Mucosa of rectum (tissue), 2 donors: Measurements from ENCODE around the gene SLC14A1.

Source experiments
- H3K27ac ChIP-seq, 2 donors: one replicate each; pipeline ENCODE4 v1.7.0; 2013; ENCODE audit warnings: inconsistent platforms in 2 of 2, low read depth in 2 of 2, low read length in 2 of 2
- H3K27me3 ChIP-seq, 2 donors: one replicate each; pipeline ENCODE4 v1.7.0; 2013; ENCODE audit warnings: low read length in 2 of 2; ENCODE audit not compliant: control insufficient read depth in 2 of 2, insufficient read depth in 2 of 2
- H3K36me3 ChIP-seq, 2 donors: one replicate each; pipeline ENCODE4 v1.7.0; 2013; ENCODE audit warnings: low read length in 2 of 2; ENCODE audit not compliant: control insufficient read depth in 2 of 2, insufficient read depth in 2 of 2
- H3K4me1 ChIP-seq, 2 donors: one replicate each; pipeline ENCODE4 v1.7.0; 2013; ENCODE audit warnings: low read length in 2 of 2, mild to moderate bottlenecking in 1 of 2; ENCODE audit not compliant: control insufficient read depth in 2 of 2, insufficient read depth in 2 of 2
- H3K4me3 ChIP-seq, 2 donors: one replicate each; pipeline ENCODE4 v1.7.0; 2013; ENCODE audit warnings: low read length in 2 of 2
- H3K9ac ChIP-seq, 2 donors: one replicate each; pipeline ENCODE4 v1.7.0; 2013; ENCODE audit warnings: low read length in 2 of 2, low read depth in 1 of 2, mild to moderate bottlenecking in 1 of 2
- H3K9me3 ChIP-seq, 2 donors: one replicate each; pipeline ENCODE4 v1.7.0; 2013; ENCODE audit warnings: low read length in 2 of 2; ENCODE audit not compliant: control insufficient read depth in 2 of 2
- donor health status: healthy.
- donor health status: Normal muscosa, but diverticular disease.

SLC14A1 gene

DNA sequence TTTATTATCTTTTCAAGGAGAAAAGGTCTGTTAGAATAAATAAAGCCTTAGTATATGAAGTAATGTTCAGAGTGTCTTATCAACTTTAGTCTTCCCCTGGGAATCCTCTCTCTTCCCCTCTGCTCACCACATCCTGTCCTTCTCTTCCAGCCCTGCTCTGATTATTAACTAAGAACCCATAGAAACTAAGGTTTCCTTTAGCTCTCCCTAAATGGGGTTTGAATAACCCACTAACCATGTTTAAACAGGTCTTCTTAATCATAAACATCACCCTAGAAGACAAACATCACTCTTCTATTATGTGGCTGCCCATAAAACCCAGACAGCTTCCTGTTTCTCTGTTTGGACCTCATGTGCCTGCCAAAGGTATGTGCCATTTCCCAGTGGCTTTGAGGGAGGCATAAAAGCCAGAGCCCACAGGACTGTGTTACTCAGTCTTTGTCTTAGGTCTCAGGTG lies 50.1 kb downstream of the SLC14A1 start:
- H3K9me3 ChIP-seq = no peaks in the 10 kb centered on the region
- H3K27me3 ChIP-seq = peaks cover 0 to 3% of the 10 kb centered on the region in 2 donors
- H3K4me1 ChIP-seq = no peaks in the 10 kb centered on the region
- H3K4me3 ChIP-seq = no peak overlapping the region
- no peak overlapping the region for H3K27ac ChIP-seq
- H3K9ac ChIP-seq = no peak overlapping the region
- no peaks in the 10 kb centered on the region for H3K36me3 ChIP-seq

DNA sequence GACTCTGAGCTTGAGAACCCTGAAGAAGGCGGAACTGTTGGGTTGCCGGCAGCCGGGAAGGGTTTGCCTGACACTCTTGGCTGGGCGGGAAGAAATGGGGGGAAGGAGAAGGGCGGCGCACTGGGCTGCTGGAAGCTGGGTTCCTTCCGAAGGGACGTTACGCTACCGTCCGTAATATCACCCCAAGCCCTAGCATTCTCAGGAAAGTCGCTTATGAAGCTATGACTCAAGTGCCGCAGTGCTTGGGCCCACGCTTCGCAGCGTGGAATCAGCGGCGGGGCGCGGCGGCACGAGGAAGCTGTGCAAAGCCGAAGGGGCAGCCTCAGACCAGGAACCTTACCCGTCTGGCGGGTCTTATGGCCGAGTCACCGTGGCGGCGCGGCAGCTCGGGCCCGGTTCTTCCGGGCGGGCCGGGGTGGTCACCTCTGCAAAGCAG lies 51.3 kb downstream of the SLC14A1 start:
- H3K9ac ChIP-seq = peak overlapping the region; percentile 53 to 70
- peak overlapping the region; percentile 58 to 65 for H3K27ac ChIP-seq
- H3K36me3 ChIP-seq = no peaks in the 10 kb centered on the region
- H3K4me3 ChIP-seq = peak overlapping the region; percentile 65 to 72
- H3K9me3 ChIP-seq = no peaks in the 10 kb centered on the region
- no peaks in the 10 kb centered on the region for H3K4me1 ChIP-seq
- no peaks in the 10 kb centered on the region for H3K27me3 ChIP-seq

DNA sequence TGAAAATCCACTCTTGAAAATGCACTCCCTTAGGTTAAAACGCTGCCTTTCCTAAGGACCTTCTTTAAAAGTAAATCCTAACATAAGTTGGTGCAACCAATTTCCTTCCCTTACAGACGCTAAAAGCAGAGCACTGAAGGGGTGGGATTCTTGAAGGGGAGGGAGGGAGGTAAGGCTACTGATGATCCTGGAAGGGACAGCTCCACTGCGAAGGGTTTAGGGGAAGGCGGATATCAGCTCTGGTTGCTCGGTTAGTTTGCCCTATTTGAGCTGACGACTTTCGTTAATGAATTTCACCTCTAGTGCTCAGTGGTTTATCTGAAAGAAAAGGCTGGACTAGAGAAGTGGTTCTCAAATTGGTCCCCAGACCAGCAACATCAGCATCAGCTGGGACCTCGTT lies 51.8 kb downstream of the SLC14A1 start:
- H3K9ac ChIP-seq = peak overlapping the region; percentile 53 to 70
- no peaks in the 10 kb centered on the region for H3K27me3 ChIP-seq
- H3K4me1 ChIP-seq = no peaks in the 10 kb centered on the region
- H3K4me3 ChIP-seq = peak overlapping the region; percentile 65 to 72
- H3K9me3 ChIP-seq = no peaks in the 10 kb centered on the region
- H3K36me3 ChIP-seq = no peaks in the 10 kb centered on the region
- H3K27ac ChIP-seq = peak overlapping the region in 1 of 2 donors; percentile 58

DNA sequence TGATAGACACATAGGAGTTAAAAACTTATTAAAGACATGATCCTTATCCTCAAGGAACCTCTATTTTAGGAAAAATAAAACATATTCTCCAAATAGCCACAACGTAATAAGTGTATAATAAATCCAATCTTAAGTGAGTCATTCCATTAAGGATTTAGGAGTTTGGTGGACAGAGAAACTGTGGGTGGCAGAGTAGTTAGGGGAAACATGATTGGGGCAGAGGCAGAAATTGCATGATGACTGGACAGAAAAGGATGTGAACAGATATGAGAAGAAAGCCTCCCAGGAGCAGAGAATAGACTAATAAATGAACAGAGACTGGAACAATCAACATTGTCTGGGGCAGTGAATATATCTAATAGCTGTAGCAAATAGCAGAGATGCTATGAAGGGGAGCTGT lies 53.4 kb downstream of the SLC14A1 start:
- no peaks in the 10 kb centered on the region for H3K4me1 ChIP-seq

DNA sequence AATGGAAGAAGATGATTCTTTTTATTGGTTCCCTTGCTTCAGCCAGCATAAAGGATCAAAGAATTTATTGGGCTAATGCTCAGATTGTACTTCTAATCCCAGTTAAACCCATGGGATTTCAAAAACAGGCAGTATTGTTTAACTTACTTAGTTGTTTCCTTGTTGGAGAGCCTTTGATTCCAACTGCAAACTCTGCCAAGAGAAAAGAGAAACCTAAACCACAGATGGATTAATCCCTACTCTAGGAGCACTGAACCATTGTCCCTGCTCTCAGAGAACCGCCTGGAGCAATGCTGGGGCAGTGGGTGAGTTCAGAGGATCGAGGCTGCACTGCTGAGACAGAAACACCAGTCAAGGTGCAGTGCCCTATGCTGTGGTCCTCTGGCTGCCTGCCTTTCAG lies 56.6 kb downstream of the SLC14A1 start:
- Histone ChIP-seq H3K27me3 (no peaks in the 10 kb centered on the region), H3K4me3 (no peak overlapping the region), H3K36me3 (no peaks in the 10 kb centered on the region), H3K9ac (no peak overlapping the region), H3K9me3 (no peaks in the 10 kb centered on the region), H3K27ac (no peak overlapping the region), H3K4me1 (peaks cover 0 to 3% of the 10 kb centered on the region in 2 donors)

More for the DNA sequence above, 53.4 kb downstream of the SLC14A1 start:
- H3K4me3 ChIP-seq = no peak overlapping the region
- H3K27ac ChIP-seq = no peak overlapping the region
- no peaks in the 10 kb centered on the region for H3K36me3 ChIP-seq
- H3K9me3 ChIP-seq = no peaks in the 10 kb centered on the region
- H3K27me3 ChIP-seq = no peaks in the 10 kb centered on the region
- no peak overlapping the region for H3K9ac ChIP-seq

DNA sequence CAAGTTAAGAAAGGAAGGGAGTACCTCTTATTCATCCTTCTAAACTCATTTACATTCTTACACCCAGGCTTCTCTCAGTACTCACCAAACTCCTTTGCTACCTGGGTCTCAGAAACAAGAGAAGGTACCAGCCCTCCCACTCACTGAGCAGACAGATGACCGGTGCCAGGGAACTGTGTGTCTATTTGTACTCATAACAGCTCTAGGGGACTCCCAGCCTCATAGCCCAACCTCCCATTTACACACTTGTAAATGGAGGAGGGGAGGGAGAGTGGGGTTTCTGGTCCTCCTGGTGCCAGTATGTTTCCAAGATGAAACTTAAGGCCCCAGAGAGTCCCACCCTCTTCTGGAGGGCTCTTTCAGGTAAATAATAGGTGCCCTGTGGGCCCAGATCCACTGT lies 58.7 kb downstream of the SLC14A1 start:
- Histone ChIP-seq H3K9ac (no peak overlapping the region), H3K36me3 (no peaks in the 10 kb centered on the region), H3K27me3 (no peaks in the 10 kb centered on the region), H3K27ac (no peak overlapping the region), H3K9me3 (no peaks in the 10 kb centered on the region), H3K4me3 (no peak overlapping the region), H3K4me1 (peaks cover 0 to 4% of the 10 kb centered on the region in 2 donors)

DNA sequence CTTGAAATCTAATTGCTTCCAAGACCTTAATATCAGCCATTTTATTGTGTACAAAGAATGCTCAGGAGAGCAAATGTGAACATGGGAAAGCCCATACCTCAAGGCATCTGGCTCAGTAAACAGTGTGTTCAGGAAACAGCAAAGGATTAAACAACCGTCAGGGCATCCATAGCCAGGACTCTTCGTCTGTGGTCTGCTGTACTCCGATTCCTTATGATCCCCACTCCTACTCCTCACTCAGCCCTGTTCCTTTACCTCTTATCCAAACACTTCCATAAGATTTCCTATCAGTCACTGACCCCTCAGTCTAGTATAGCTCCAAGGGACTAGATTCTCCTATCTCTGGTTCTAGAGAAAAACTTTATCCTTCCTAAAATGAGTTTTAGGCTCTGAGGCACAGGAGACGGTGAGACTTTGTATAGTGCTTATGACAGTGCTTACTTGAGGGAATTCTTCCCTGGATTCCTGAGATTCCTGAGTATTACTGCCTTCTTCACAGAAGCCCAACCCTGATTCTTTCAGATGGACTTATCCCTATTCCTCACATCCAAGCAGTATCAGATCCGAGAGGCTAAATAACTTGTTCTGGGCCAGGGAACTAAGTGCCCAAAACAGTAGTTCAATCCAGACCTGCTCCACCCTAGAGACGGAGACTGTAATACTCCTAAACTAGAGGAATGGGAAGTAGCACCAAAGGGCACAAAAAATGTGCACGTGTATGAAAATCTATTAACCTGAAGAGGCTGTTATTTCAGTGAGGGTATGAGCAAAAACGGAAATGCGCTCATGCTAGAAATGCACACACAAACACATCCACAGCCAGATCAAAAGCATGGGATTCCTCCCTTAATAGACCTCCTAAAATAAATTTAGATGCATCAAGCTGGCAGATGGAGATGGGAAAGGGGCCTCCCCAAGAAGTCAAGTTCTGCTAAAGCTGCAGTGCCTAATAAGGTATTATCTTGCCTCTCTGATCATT lies 59.4 kb downstream of the SLC14A1 start:
- Histone ChIP-seq H3K4me1 (peaks cover 0 to 4% of the 10 kb centered on the region in 2 donors), H3K36me3 (no peaks in the 10 kb centered on the region), H3K4me3 (no peak overlapping the region), H3K9ac (no peak overlapping the region), H3K27me3 (no peaks in the 10 kb centered on the region), H3K9me3 (no peaks in the 10 kb centered on the region), H3K27ac (no peak overlapping the region)

DNA sequence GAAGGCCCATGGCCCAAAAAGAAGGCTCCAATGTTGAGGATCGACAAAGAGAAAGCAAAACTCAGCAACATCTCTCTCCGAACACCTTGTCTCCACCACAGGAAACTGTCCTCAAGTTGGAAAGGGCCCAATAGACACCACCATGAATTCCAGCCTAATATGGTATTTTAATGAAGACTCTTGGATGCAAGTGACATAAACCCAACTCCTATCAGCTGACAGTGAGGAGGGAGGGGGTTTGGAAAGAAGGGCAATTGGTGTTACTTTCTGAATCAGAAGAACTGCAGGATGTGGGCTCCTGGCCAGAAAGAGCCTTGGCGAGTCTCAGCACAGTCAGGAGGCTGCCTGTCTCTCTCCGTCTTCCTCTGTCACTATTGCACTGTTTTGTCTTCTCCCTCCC lies 61.2 kb downstream of the SLC14A1 start:
- no peak overlapping the region for H3K9ac ChIP-seq
- no peak overlapping the region for H3K4me3 ChIP-seq
- H3K27me3 ChIP-seq = no peaks in the 10 kb centered on the region
- no peak overlapping the region for H3K27ac ChIP-seq
- H3K36me3 ChIP-seq = no peaks in the 10 kb centered on the region
- peaks cover 0 to 4% of the 10 kb centered on the region in 2 donors for H3K4me1 ChIP-seq
- H3K9me3 ChIP-seq = no peaks in the 10 kb centered on the region

DNA sequence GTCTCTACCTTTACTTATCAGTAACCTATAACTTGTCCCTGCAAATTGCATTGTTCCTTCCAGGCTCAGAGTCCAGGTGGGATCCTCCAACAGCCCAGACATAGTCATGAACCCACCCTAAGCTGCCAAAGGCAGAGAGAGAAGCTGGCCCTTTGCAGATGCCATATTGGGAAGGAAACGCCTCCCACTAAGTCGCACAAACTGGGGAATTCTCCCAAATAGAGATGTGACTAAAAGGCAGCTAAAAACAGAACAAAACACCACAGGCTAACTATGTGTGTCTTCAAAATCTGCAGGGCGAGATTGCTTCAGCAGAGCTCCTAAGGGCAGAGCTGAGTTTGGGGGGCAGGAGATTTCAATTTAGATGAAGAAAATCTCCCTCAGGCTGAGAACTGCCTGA lies 63.0 kb downstream of the SLC14A1 start:
- no peaks in the 10 kb centered on the region for H3K27me3 ChIP-seq
- no peak overlapping the region for H3K27ac ChIP-seq
- H3K9ac ChIP-seq = no peak overlapping the region
- H3K4me3 ChIP-seq = no peak overlapping the region
- peaks cover 0 to 4% of the 10 kb centered on the region in 2 donors for H3K4me1 ChIP-seq
- no peaks in the 10 kb centered on the region for H3K36me3 ChIP-seq
- no peaks in the 10 kb centered on the region for H3K9me3 ChIP-seq

DNA sequence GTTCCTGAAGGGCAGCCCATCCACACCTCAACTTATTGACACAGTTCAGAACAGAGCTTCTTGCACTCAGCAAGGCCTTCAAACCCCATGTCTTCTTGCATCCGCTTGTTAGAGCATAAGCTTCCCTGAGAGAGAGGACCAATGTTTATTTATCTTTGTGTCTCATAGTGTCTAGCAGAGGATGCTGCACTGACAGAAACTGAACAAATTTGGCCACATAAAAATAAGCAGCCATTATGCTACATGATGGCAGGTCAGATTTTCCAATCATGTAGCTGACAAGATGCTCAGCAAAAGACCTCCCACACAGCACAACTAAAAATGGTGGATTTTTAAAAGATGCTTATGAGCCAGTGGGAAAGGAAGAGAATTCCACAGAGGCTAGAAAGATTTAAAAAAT lies 63.4 kb downstream of the SLC14A1 start:
- Histone ChIP-seq H3K27ac (no peak overlapping the region), H3K36me3 (no peaks in the 10 kb centered on the region), H3K9me3 (no peaks in the 10 kb centered on the region), H3K9ac (no peak overlapping the region), H3K27me3 (no peaks in the 10 kb centered on the region), H3K4me3 (no peak overlapping the region), H3K4me1 (peaks cover 0 to 4% of the 10 kb centered on the region in 2 donors)
